HepG2 (cell line): Measurements from ENCODE around the gene GABBR2. TPM values are rescaled to one million over a fixed set of nuclear protein-coding genes. Genes with fewer than 3 reads are reported as not detected.

Experiments
- ATAC-seq: fragments of 200-7000 bp; cut with Tn5 transposase; 3 replicates; pipeline ENCODE4 v1.9.1; 2020; ENCODE audit warnings: mild to moderate bottlenecking, moderate library complexity
- BruUV-seq: library from RNA; stranded (reverse); fragments of 400-500 nt; replicated peaks from 2 replicates; lab custom pipeline; 2021; lab: Mats Ljungman, UMichigan
- CTCF ChIA-PET: fragments of 300-600 bp; formaldehyde crosslinking; extraction: SDS; loops from one replicate; lab custom pipeline; 2021; ENCODE audit warnings: low total read pairs, inconsistent platforms, low intra/inter-chr PET ratio; lab: Yijun Ruan, JAX
- POLR2A ChIA-PET: fragments of 350-600 bp; sonication (Branson Sonifier 250); formaldehyde crosslinking; loops from one replicate; lab custom pipeline; 2020; ENCODE audit warnings: antibody characterized with exemption, inconsistent platforms; lab: Yijun Ruan, JAX
- DNase-seq: peaks from one replicate; pipeline ENCODE4 v3.0.0-alpha.2; 2015; ENCODE audit warnings: low spot score
- FAIRE-seq: peaks from 3 replicates; lab custom pipeline; 2011; peaks lifted over from hg19 to GRCh38; lab: Jason Lieb, UNC
- H2AFZ ChIP-seq: one replicate; pipeline ENCODE4 v1.6.1; 2011; ENCODE audit warnings: low read length, inconsistent platforms
- H3K27ac ChIP-seq: fragments of 300-600 bp; 3 replicates; pipeline ENCODE4 v1.8.0; 2011; ENCODE audit warnings: mixed run types, mild to moderate bottlenecking, mixed read lengths, low read length, inconsistent platforms; ENCODE audit not compliant: insufficient read depth; ENCODE audit errors: extremely low read length
- H3K27me3 ChIP-seq, 2 experiments: fragments of 200-600 bp in 1 of 2; 2 replicates in 1 of 2; 3 replicates in 1 of 2; pipeline versions ENCODE4 v1.6.0 to v1.8.0; 2011; ENCODE audit warnings: low read length in 2 of 2, mild to moderate bottlenecking in 2 of 2, moderate library complexity in 2 of 2, inconsistent platforms in 1 of 2; ENCODE audit not compliant: insufficient read depth in 2 of 2, control insufficient read depth in 1 of 2
- H3K36me3 ChIP-seq, 2 experiments: fragments of 200-600 bp in 1 of 2; replicated peaks in 1 of 2; 2 replicates in 1 of 2; 3 replicates in 1 of 2; pipeline versions ENCODE4 v1.5.1 to v1.8.0; 2011; ENCODE audit warnings: low read length in 2 of 2, inconsistent platforms in 1 of 2; ENCODE audit not compliant: insufficient read depth in 2 of 2, control insufficient read depth in 1 of 2
- H3K4me1 ChIP-seq: 2 replicates; pipeline ENCODE4 v1.5.1; 2012; ENCODE audit warnings: low read length, inconsistent platforms; ENCODE audit not compliant: insufficient read depth
- H3K4me2 ChIP-seq: 2 replicates; pipeline ENCODE4 v1.6.0; 2011; ENCODE audit warnings: low read depth, low read length, inconsistent platforms
- H3K4me3 ChIP-seq, 3 experiments: fragments of 200-600 bp in 1 of 3; sonication (generic), shearing (Covaris generic) in 1 of 3; replicated peaks in 1 of 3; 2 replicates each; pipeline ENCODE4 v1.5.1; 2011 to 2016; ENCODE audit warnings: low read length in 3 of 3, inconsistent platforms in 2 of 3, low read depth in 2 of 3, mild to moderate bottlenecking in 2 of 3, control low read depth in 1 of 3, mixed read lengths in 1 of 3; ENCODE audit not compliant: insufficient read depth in 1 of 3
- H3K79me2 ChIP-seq: one replicate; pipeline ENCODE4 v1.6.1; 2011; ENCODE audit warnings: low read length, inconsistent platforms; ENCODE audit not compliant: insufficient read depth
- H3K9ac ChIP-seq: 2 replicates; pipeline ENCODE4 v1.6.0; 2011; ENCODE audit warnings: mild to moderate bottlenecking, low read depth, low read length, inconsistent platforms; ENCODE audit not compliant: insufficient read depth
- H3K9me3 ChIP-seq: 2 replicates; pipeline ENCODE4 v1.5.1; 2012; ENCODE audit warnings: mild to moderate bottlenecking, low read length
- H4K20me1 ChIP-seq: 2 replicates; pipeline ENCODE4 v1.6.0; 2011; ENCODE audit warnings: inconsistent platforms, mild to moderate bottlenecking, low read length, moderate library complexity; ENCODE audit not compliant: insufficient read depth
- LCORL ChIP-seq, 2 experiments: fragments of 450-650 bp in 1 of 2; sonication (generic) in 1 of 2; formaldehyde crosslinking in 1 of 2; IDR thresholded peaks; 2 replicates each; pipeline versions ENCODE4 v1.5.0 to v1.6.1; 2017 to 2020; ENCODE audit warnings: antibody characterized with exemption in 1 of 2, missing genetic modification reagents in 1 of 2
- MEIS1 ChIP-seq: sonication (generic); formaldehyde crosslinking; IDR thresholded peaks from 2 replicates; pipeline ENCODE4 v1.9.0; 2021; ENCODE audit warnings: mild to moderate bottlenecking, missing genetic modification reagents, moderate library complexity, borderline replicate concordance
- MLLT10 ChIP-seq: sonication (generic); formaldehyde crosslinking; IDR thresholded peaks from 2 replicates; pipeline ENCODE4 v1.4.0; 2020; ENCODE audit warnings: missing genetic modification reagents
- NCOA1 ChIP-seq: sonication (generic); formaldehyde crosslinking; IDR thresholded peaks from 2 replicates; pipeline ENCODE4 v1.9.0; 2021; ENCODE audit warnings: missing genetic modification reagents
- SIN3A ChIP-seq: IDR thresholded peaks from 2 replicates; pipeline ENCODE4 v1.6.1; 2011; ENCODE audit warnings: low read depth, mild to moderate bottlenecking, control low read depth, low read length, borderline replicate concordance
- TARDBP ChIP-seq: sonication (generic); formaldehyde crosslinking; IDR thresholded peaks from 2 replicates; pipeline ENCODE4 v1.8.0; 2022; ENCODE audit warnings: mild to moderate bottlenecking, missing genetic modification reagents
- ZNF547 ChIP-seq: sonication (generic); formaldehyde crosslinking; IDR thresholded peaks from 2 replicates; pipeline ENCODE4 v1.5.1; 2020; ENCODE audit warnings: mild to moderate bottlenecking, missing genetic modification reagents
- ZNF597 ChIP-seq: sonication (generic); formaldehyde crosslinking; IDR thresholded peaks from 2 replicates; pipeline ENCODE4 v1.5.0; 2020; ENCODE audit warnings: missing genetic modification reagents
- WGBS: methylation state at CpG from one replicate; pipeline ENCODE4 v1.1.6; 2017; ENCODE audit warnings: low lambda C conversion rate; 5-methylcytosine and 5-hydroxymethylcytosine counted together
- in situ Hi-C: cut with HindIII; loops from 2 replicates; pipeline ENCODE4 v1.10.0; 2017; ENCODE audit warnings: low pct_unique_long_range_greater_than_20kb; ENCODE audit not compliant: extremely low pct_ligation_motif_present
- intact Hi-C: fragments of 100-400 bp; cut with micrococcal nuclease; formaldehyde crosslinking; loops from one replicate; pipeline ENCODE4 v1.10.0; 2022; ENCODE audit not compliant: unreplicated experiment
- polyA plus RNA-seq, 8 experiments: library from polyadenylated mRNA; depleted of rRNA in 3 of 8; stranded (reverse) in 7 of 8; unstranded in 1 of 8; fragments of >200 nt; fragmentation: Illumina TruSeq in 4 of 8; extraction: Trizol in 4 of 8; gene quantifications; 2 replicates each; pipeline versions ENCODE4 v1.2.1 to v1.2.3, GENCODE V29; 2011 to 2016; ENCODE audit warnings: low read depth in 4 of 8, missing spikeins in 1 of 8, mixed read lengths in 1 of 8; ENCODE audit not compliant: insufficient read depth in 1 of 8
- total RNA-seq, 5 experiments: library from RNA; depleted of rRNA; stranded (reverse); fragments of >200 nt; fragmentation: Illumina TruSeq; extraction: Trizol; gene quantifications; 2 replicates each; pipeline ENCODE4 v1.2.3, GENCODE V29; 2016; ENCODE audit warnings: low read depth in 1 of 5

The GABBR2 gene
- total and polyA plus RNA-seq, 2 of the 13 experiments (the other 11 are each of a cell fraction or from before 2014, with no cell fraction given): 0.02 TPM; not detected in 1

GRCh38 chr9:98504298-98505282, 204.1 kb downstream of the GABBR2 start:
- ATAC-seq (no peak), DNase-seq (no peak), FAIRE-seq (no peak)
- intact Hi-C loops (no loop called here), in situ Hi-C loops (no loop called here)
- Histone ChIP-seq H3K9ac (no peak overlapping the region), H3K27ac (no peak overlapping the region), H3K36me3 (no peaks in the 10 kb centered on the region), H2AFZ (no peak overlapping the region), H3K4me2 (no peak overlapping the region), H3K9me3 (no peaks in the 10 kb centered on the region), H3K27me3 (peaks cover 0 to 8% of the 10 kb centered on the region in 2 experiments; a peak in 1 of 5 replicates), H3K79me2 (no peaks in the 10 kb centered on the region), H4K20me1 (no peaks in the 10 kb centered on the region), H3K4me1 (no peaks in the 10 kb centered on the region), H3K4me3 (no peak overlapping the region)
- ChIA-PET CTCF (no interaction called here), POLR2A (no interaction called here)
- 23% methylated on average over 9 of the region's 9 CpGs for WGBS
- TF ChIP-seq NCOA1 (CRISPR knock-in tag): no peak
- TF ChIP-seq MLLT10 (CRISPR knock-in tag): no peak
- no peak for TF ChIP-seq ZNF547
- TF ChIP-seq SIN3A: no peak
- no peak for TF ChIP-seq MEIS1 (CRISPR knock-in tag)
- no peak for TF ChIP-seq ZNF597 (CRISPR knock-in tag)
- peak; percentile 85 for TF ChIP-seq LCORL (IDR thresholded peaks at IDR 0.05)
- no peak for TF ChIP-seq LCORL (CRISPR knock-in tag; IDR thresholded peaks at IDR 0.05)
- no peak for TF ChIP-seq TARDBP (CRISPR knock-in tag)
- no TSS peak for BruUV-seq
